Transverse colon (tissue), 4 donors: ENCODE data around the gene FBXL14.

Experiments
- CTCF ChIP-seq, 5 experiments: fragments of 200-600 bp in 3 of 5; fragments of 450-650 bp in 2 of 5; sonication (generic) in 3 of 5; IDR thresholded peaks; 1 replicate in 2 of 5; 2 replicates in 3 of 5; pipeline ENCODE4 v1.5.1; 2016 to 2017; ENCODE audit warnings: antibody characterized with exemption in 5 of 5, inconsistent platforms in 3 of 5, mild to moderate bottlenecking in 2 of 5, moderate library complexity in 1 of 5
- EP300 ChIP-seq: sonication (generic); formaldehyde crosslinking; IDR thresholded peaks from one replicate; pipeline ENCODE4 v1.6.1; 2017; ENCODE audit warnings: antibody characterized with exemption, low read depth
- POLR2A ChIP-seq: fragments of 450-650 bp; IDR thresholded peaks from one replicate; pipeline ENCODE4 v1.6.1; 2016; ENCODE audit warnings: antibody characterized with exemption, mild to moderate bottlenecking, moderate library complexity
- POLR2AphosphoS5 ChIP-seq, 3 donors: sonication (generic); formaldehyde crosslinking; IDR thresholded peaks; one replicate each; pipeline ENCODE4 v1.6.1; 2016; ENCODE audit warnings: antibody characterized with exemption in 3 of 3

GRCh38 chr12:1588575-1588947 is 5.8 kb downstream of the FBXL14 start:
- TF ChIP-seq CTCF (IDR thresholded peaks at IDR 0.05), result no peak
- TF ChIP-seq EP300, result no peak
- no peak for TF ChIP-seq POLR2AphosphoS5 (IDR thresholded peaks at IDR 0.05)
- no peak for TF ChIP-seq POLR2A
